A549 treated with CORT108297 at 1 μM for 4 hours (cell line): Measurements from ENCODE around the gene GAGE13. TPM values are rescaled to one million over a fixed set of nuclear protein-coding genes. Genes with fewer than 3 reads are reported as not detected.

Experiments used
- total RNA-seq: library from RNA; stranded (reverse); fragments of 200-300 nt; extraction: Qiagen RNA extraction; gene quantifications from 5 replicates; pipeline ENCODE4 v1.2.3, GENCODE V29; 2022

The GAGE13 gene, protein sequence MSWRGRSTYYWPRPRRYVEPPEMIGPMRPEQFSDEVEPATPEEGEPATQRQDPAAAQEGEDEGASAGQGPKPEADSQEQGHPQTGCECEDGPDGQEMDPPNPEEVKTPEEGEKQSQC
- total RNA-seq = 0.17 TPM in 1 of 5 replicates, not detected in the others

DNA sequence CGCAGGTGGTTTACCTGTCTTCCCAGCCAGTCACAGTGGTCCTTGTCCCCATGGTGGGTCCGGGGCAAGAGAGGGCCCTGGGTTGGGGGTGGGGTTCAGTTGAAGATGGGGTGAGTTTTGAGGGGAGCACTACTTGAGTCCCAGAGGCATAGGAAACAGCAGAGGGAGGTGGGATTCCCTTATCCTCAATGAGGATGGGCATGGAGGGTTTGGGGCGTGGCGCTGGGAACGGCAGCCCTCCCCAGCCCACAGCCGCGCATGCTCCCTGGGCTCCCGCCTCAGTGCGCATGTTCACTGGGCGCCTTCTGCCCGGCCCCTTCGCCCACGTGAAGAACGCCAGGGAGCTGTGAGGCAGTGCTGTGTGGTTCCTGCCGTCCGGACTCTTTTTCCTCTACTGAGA lies at the start of gene GAGE13:
Gene GAGE13 (plus strand): TSS at position 301 of the 400 bp plus-strand sequence. CDS start 1,156 bp downstream, outside the sequence.

DNA sequence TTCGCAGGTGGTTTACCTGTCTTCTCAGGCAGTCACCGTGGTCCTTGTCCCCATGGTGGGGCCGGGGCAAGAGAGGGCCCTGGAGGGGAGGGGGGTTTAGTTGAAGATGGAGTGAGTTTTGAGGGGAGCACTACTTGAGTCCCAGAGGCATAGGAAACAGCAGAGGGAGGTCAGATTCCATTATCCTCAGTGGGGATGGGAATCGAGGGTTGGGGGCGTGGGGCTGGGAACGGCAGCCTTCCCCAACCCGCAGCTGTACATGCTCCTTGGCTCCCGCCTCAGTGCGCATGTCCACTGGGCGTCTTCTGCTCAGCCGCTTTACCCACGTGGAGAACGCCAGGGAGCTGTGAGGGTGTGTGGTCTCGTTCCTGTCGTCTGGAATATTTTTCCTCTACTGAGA lies 28.0 kb upstream of the GAGE13 start, which contains the start of gene GAGE10:
Gene GAGE10 (plus strand): TSS at position 301 of the 400 bp plus-strand sequence. CDS start 1,214 bp downstream, outside the sequence.

DNA sequence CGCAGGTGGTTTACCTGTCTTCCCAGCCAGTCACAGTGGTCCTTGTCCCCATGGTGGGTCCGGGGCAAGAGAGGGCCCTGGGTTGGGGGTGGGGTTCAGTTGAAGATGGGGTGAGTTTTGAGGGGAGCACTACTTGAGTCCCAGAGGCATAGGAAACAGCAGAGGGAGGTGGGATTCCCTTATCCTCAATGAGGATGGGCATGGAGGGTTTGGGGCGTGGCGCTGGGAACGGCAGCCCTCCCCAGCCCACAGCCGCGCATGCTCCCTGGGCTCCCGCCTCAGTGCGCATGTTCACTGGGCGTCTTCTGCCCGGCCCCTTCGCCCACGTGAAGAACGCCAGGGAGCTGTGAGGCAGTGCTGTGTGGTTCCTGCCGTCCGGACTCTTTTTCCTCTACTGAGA lies 9.6 kb upstream of the GAGE13 start, which contains the start of gene GAGE12J:
Gene GAGE12J (plus strand): TSS at position 301 of the 400 bp plus-strand sequence. CDS start 1,157 bp downstream, outside the sequence.

Other genes with a start within 250 kb of the GAGE13 start
- 22.4 to 27.3 TPM (median 25.1 TPM) in 5 replicates for gene GPKOW, start 207.8 kb upstream of the GAGE13 start, total RNA-seq
- 1.7 to 4.5 TPM (median 3.3 TPM) in 5 replicates for gene MAGIX, start 168.8 kb upstream of the GAGE13 start, total RNA-seq
- 328 to 441 TPM (median 436 TPM) in 5 replicates for gene PLP2, start 159.7 kb upstream of the GAGE13 start, total RNA-seq
- 15.1 to 22.0 TPM (median 20.1 TPM) in 5 replicates for gene PRICKLE3, start 145.2 kb upstream of the GAGE13 start, total RNA-seq
- 2.6 to 3.5 TPM (median 2.7 TPM) in 5 replicates for gene SYP, start 131.4 kb upstream of the GAGE13 start, total RNA-seq
- gene CACNA1F, start 98.2 kb upstream of the GAGE13 start, total RNA-seq = not detected in 5 replicates
- 12.7 to 16.3 TPM (median 15.9 TPM) in 5 replicates for gene CCDC22, start 96.1 kb upstream of the GAGE13 start, total RNA-seq
- 0.06 to 0.18 TPM (median 0.11 TPM) in 5 replicates for gene FOXP3, start 66.9 kb upstream of the GAGE13 start, total RNA-seq
- 2.4 to 3.9 TPM (median 3.0 TPM) in 5 replicates for gene PPP1R3F, start 61.8 kb upstream of the GAGE13 start, total RNA-seq
- gene GAGE10, start 27.9 kb upstream of the GAGE13 start, total RNA-seq = not detected in 5 replicates
- gene GAGE12J, start 9.5 kb upstream of the GAGE13 start, total RNA-seq = not detected in 5 replicates
- gene GAGE12C, start 200.6 kb downstream of the GAGE13 start, total RNA-seq = not detected in 5 replicates
- not detected in 5 replicates for gene GAGE12D, start 210.2 kb downstream of the GAGE13 start, total RNA-seq
- not detected in 5 replicates for gene GAGE12E, start 219.7 kb downstream of the GAGE13 start, total RNA-seq
- not detected in 5 replicates for gene GAGE12F, start 229.3 kb downstream of the GAGE13 start, total RNA-seq
- gene GAGE12G, start 238.8 kb downstream of the GAGE13 start, total RNA-seq = not detected in 5 replicates
- not detected in 5 replicates for gene GAGE12H, start 248.4 kb downstream of the GAGE13 start, total RNA-seq